Smooth muscle cell (in vitro differentiated cells): ENCODE data around the gene KCNN4. TPM values are rescaled to one million over a fixed set of nuclear protein-coding genes. Genes with fewer than 3 reads are reported as not detected.

Experiments
- DNase-seq: peaks from one replicate; lab custom pipeline; 2025; ENCODE audit not compliant: unreplicated experiment; lab: John Stamatoyannopoulos, UW
- H2AFZ ChIP-seq: fragments of 200-600 bp; sonication (generic); 2 replicates; pipeline ENCODE4 v1.6.0; 2016; ENCODE audit warnings: antibody characterized with exemption, low read depth, mild to moderate bottlenecking
- H3F3A ChIP-seq: fragments of 200-600 bp; sonication (generic); 2 replicates; pipeline ENCODE4 v1.6.0; 2017; ENCODE audit warnings: antibody characterized with exemption, low read depth
- H3K27ac ChIP-seq: fragments of 200-600 bp; sonication (generic); 2 replicates; pipeline ENCODE4 v1.5.1; 2016; ENCODE audit warnings: low read depth, mild to moderate bottlenecking
- H3K27me3 ChIP-seq: fragments of 200-600 bp; sonication (generic); 2 replicates; pipeline ENCODE4 v1.6.1; 2016; ENCODE audit warnings: low read depth, mild to moderate bottlenecking
- H3K36me3 ChIP-seq: fragments of 200-600 bp; sonication (generic); 2 replicates; pipeline ENCODE4 v1.5.1; 2016; ENCODE audit warnings: low read depth
- H3K4me1 ChIP-seq: fragments of 200-600 bp; sonication (generic); 2 replicates; pipeline ENCODE4 v1.5.1; 2016; ENCODE audit warnings: low read depth
- H3K4me2 ChIP-seq: fragments of 200-600 bp; sonication (generic); 2 replicates; pipeline ENCODE4 v1.6.0; 2016; ENCODE audit warnings: mild to moderate bottlenecking
- H3K4me3 ChIP-seq: fragments of 200-600 bp; sonication (generic); 2 replicates; pipeline ENCODE4 v1.5.1; 2016; ENCODE audit warnings: mild to moderate bottlenecking
- H3K79me2 ChIP-seq: fragments of 200-600 bp; sonication (generic); 2 replicates; pipeline ENCODE4 v1.6.0; 2016; ENCODE audit warnings: low read depth, mild to moderate bottlenecking
- H3K9ac ChIP-seq: fragments of 200-600 bp; sonication (generic); 2 replicates; pipeline ENCODE4 v1.6.0; 2016; ENCODE audit warnings: low read depth
- H3K9me3 ChIP-seq: fragments of 200-600 bp; sonication (generic); replicated peaks from 2 replicates; pipeline ENCODE4 v1.5.1; 2016; ENCODE audit warnings: low read depth
- H4K20me1 ChIP-seq: fragments of 200-600 bp; sonication (generic); 2 replicates; pipeline ENCODE4 v1.6.0; 2016; ENCODE audit warnings: low read depth
- CTCF ChIP-seq: fragments of 200-600 bp; sonication (generic); IDR thresholded peaks from 2 replicates; pipeline ENCODE4 v1.5.1; 2017; ENCODE audit warnings: borderline replicate concordance, mild to moderate bottlenecking, antibody characterized with exemption; ENCODE audit not compliant: insufficient read depth, poor library complexity, severe bottlenecking
- WGBS: methylation state at CpG from one replicate; pipeline ENCODE4 v1.1.7; 2016; ENCODE audit warnings: low lambda C conversion rate; 5-methylcytosine and 5-hydroxymethylcytosine counted together
- polyA plus RNA-seq: library from polyadenylated mRNA; unstranded; fragments of >200 nt; fragmentation: Nextera tagmentation; extraction: Ambion mirVana; gene quantifications from 2 replicates; pipeline ENCODE4 v1.2.1, GENCODE V29; 2016
- total RNA-seq: library from RNA; depleted of rRNA; stranded (reverse); fragments of >200 nt; gene quantifications from 2 replicates; pipeline ENCODE4 v1.2.3, GENCODE V29; 2014

KCNN4 gene
- total and polyA plus RNA-seq, 2 experiments from 2014 or later, result 1.7 to 4.0 TPM

GRCh38 chr19:43726736-43727592 lies 53.8 kb downstream of the KCNN4 start:
- Histone ChIP-seq H2AFZ (no peak overlapping the region), H3K79me2 (no peaks in the 10 kb centered on the region), H3K4me2 (no peak overlapping the region), H4K20me1 (no peaks in the 10 kb centered on the region), H3K27ac (no peak overlapping the region), H3K4me3 (no peak overlapping the region), H3K36me3 (no peaks in the 10 kb centered on the region), H3F3A (no peaks in the 10 kb centered on the region), H3K9me3 (no peaks in the 10 kb centered on the region), H3K4me1 (no peaks in the 10 kb centered on the region), H3K9ac (no peak overlapping the region), H3K27me3 (no peaks in the 10 kb centered on the region)
- 87% methylated on average over 15 of the region's 15 CpGs for WGBS
- DNase-seq, result no peak
- no peak for TF ChIP-seq CTCF

- H3K9me3 ChIP-seq, result no peaks in the 10 kb centered on the region
- no peak overlapping the region for H3K9ac ChIP-seq
- H3F3A ChIP-seq, result no peaks in the 10 kb centered on the region
- H2AFZ ChIP-seq, result no peak overlapping the region
- H3K79me2 ChIP-seq, result no peaks in the 10 kb centered on the region
- H4K20me1 ChIP-seq, result no peaks in the 10 kb centered on the region
- no peaks in the 10 kb centered on the region for H3K4me1 ChIP-seq
- no peaks in the 10 kb centered on the region for H3K36me3 ChIP-seq
- H3K27ac ChIP-seq, result no peak overlapping the region
- TF ChIP-seq CTCF, result no peak
- no peak overlapping the region for H3K4me2 ChIP-seq
- H3K4me3 ChIP-seq, result no peak overlapping the region
- no peaks in the 10 kb centered on the region for H3K27me3 ChIP-seq
- WGBS, result 93% methylated on average over 7 of the region's 7 CpGs
- DNase-seq, result no peak
These were observed 55.3 kb downstream of the KCNN4 start for GRCh38 chr19:43725468-43725867.

DNA sequence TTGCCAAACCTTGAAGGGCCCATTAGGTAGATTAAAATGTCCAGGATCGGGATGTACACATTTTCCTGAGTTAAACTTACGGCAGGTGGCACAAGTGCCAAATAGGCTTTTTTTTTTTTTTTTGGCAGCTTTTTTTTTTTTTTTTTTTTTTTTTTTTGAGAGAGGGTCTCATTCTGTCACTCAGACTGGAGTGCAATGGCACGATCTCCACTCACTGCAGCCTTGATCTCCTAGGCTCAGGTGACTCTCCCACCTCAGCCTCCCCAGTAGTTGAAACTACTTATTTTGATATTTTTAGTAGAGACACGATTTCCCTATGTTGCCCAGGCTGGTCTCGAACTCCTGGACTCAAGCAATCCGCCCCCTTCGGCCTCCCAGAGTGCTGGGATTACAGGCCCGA lies 55.9 kb downstream of the KCNN4 start:
- 91% methylated on average over 8 of the region's 8 CpGs for WGBS
- Histone ChIP-seq H3K4me1 (no peaks in the 10 kb centered on the region), H3K36me3 (no peaks in the 10 kb centered on the region), H3F3A (no peaks in the 10 kb centered on the region), H2AFZ (no peak overlapping the region), H4K20me1 (no peaks in the 10 kb centered on the region), H3K27me3 (no peaks in the 10 kb centered on the region), H3K27ac (no peak overlapping the region), H3K9me3 (no peaks in the 10 kb centered on the region), H3K4me3 (no peak overlapping the region), H3K79me2 (no peaks in the 10 kb centered on the region), H3K9ac (no peak overlapping the region), H3K4me2 (no peak overlapping the region)
- no peak for TF ChIP-seq CTCF
- no peak for DNase-seq

DNA sequence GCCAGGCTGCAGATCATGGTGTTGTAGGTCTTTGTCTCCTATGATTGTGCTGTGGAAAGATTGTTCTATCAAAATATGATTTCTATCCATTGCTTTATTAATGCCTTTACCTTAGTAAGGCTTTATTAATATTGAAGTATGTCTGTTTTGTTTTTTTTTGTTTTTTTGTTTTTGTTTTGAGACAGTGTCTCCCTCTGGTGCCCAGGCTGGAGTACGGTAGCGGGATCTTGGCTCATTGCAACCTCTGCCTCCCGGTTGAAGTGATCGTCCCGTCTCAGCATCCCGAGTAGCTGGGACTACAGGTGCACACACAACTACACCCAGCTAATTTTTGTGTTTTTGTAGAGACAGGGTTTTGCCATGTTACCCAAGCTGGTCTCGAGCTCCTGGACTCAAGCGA lies 57.2 kb downstream of the KCNN4 start:
- Histone ChIP-seq H3K27me3 (no peaks in the 10 kb centered on the region), H3F3A (no peaks in the 10 kb centered on the region), H2AFZ (no peak overlapping the region), H3K4me1 (no peaks in the 10 kb centered on the region), H3K4me3 (no peak overlapping the region), H3K36me3 (no peaks in the 10 kb centered on the region), H3K4me2 (no peak overlapping the region), H3K9ac (no peak overlapping the region), H3K27ac (no peak overlapping the region), H3K9me3 (no peaks in the 10 kb centered on the region), H3K79me2 (no peaks in the 10 kb centered on the region), H4K20me1 (no peaks in the 10 kb centered on the region)
- 73% methylated on average over 8 of the region's 8 CpGs for WGBS
- no peak for TF ChIP-seq CTCF
- no peak for DNase-seq
